DND-41 (cell line): ENCODE data around the gene SIRPA.

Experiments used
- ATAC-seq: fragments of 200-7000 bp; cut with Tn5 transposase; 3 replicates; pipeline ENCODE4 v1.9.1; 2021; ENCODE audit warnings: low read depth; ENCODE audit not compliant: insufficient read depth
- DNase-seq: peaks from one replicate; pipeline ENCODE4 v3.0.0-alpha.2; 2020
- H2AFZ ChIP-seq: 2 replicates; pipeline ENCODE4 v1.6.0; 2012; ENCODE audit warnings: low read depth, low read length
- H3K27ac ChIP-seq: 2 replicates; pipeline ENCODE4 v1.5.1; 2012; ENCODE audit warnings: low read length, inconsistent platforms
- H3K27me3 ChIP-seq: fragments of 200-600 bp; sonication (generic); 2 replicates; pipeline ENCODE4 v1.6.0; 2012; ENCODE audit warnings: low read length, mild to moderate bottlenecking, inconsistent platforms; ENCODE audit not compliant: insufficient read depth, poor library complexity
- H3K36me3 ChIP-seq: 2 replicates; pipeline ENCODE4 v1.5.1; 2012; ENCODE audit warnings: low read length, inconsistent platforms; ENCODE audit not compliant: insufficient read depth
- H3K4me1 ChIP-seq: 2 replicates; pipeline ENCODE4 v1.5.1; 2012; ENCODE audit warnings: mild to moderate bottlenecking, low read length; ENCODE audit not compliant: insufficient read depth
- H3K4me2 ChIP-seq: 2 replicates; pipeline ENCODE4 v1.6.0; 2012; ENCODE audit warnings: mild to moderate bottlenecking, moderate library complexity, low read length, inconsistent platforms; ENCODE audit not compliant: insufficient read depth
- H3K4me3 ChIP-seq, 2 experiments: fragments of 200-600 bp in 1 of 2; shearing (Covaris generic) in 1 of 2; 2 replicates each; pipeline ENCODE4 v1.5.1; 2012 to 2016; ENCODE audit warnings: inconsistent platforms in 2 of 2, low read length in 2 of 2, mild to moderate bottlenecking in 2 of 2, low read depth in 1 of 2, moderate library complexity in 1 of 2
- H3K79me2 ChIP-seq: 2 replicates; pipeline ENCODE4 v1.6.0; 2012; ENCODE audit warnings: low read length, inconsistent platforms; ENCODE audit not compliant: insufficient read depth
- H3K9ac ChIP-seq: 2 replicates; pipeline ENCODE4 v1.6.0; 2012; ENCODE audit warnings: low read depth, mild to moderate bottlenecking, inconsistent platforms, low read length, moderate library complexity
- H3K9me3 ChIP-seq: 2 replicates; pipeline ENCODE4 v1.5.1; 2012; ENCODE audit warnings: low read length, moderate library complexity, mild to moderate bottlenecking, inconsistent platforms; ENCODE audit not compliant: insufficient read depth, severe bottlenecking
- H4K20me1 ChIP-seq: 2 replicates; pipeline ENCODE4 v1.6.0; 2012; ENCODE audit warnings: low read length; ENCODE audit not compliant: insufficient read depth
- EZH2 ChIP-seq: IDR thresholded peaks from 3 replicates; pipeline ENCODE4 v1.6.1; 2012; ENCODE audit warnings: borderline replicate concordance, low read depth, mild to moderate bottlenecking, moderate library complexity, low read length, inconsistent platforms; ENCODE audit not compliant: severe bottlenecking
- TF ChIP-seq, protein P1 (sequence below): IDR thresholded peaks from 2 replicates; pipeline ENCODE4 v1.5.1; 2012; ENCODE audit warnings: borderline replicate concordance, low read length, moderate library complexity, mild to moderate bottlenecking; ENCODE audit not compliant: poor library complexity, severe bottlenecking; ENCODE audit errors: extremely low read depth

SIRPA gene

DNA sequence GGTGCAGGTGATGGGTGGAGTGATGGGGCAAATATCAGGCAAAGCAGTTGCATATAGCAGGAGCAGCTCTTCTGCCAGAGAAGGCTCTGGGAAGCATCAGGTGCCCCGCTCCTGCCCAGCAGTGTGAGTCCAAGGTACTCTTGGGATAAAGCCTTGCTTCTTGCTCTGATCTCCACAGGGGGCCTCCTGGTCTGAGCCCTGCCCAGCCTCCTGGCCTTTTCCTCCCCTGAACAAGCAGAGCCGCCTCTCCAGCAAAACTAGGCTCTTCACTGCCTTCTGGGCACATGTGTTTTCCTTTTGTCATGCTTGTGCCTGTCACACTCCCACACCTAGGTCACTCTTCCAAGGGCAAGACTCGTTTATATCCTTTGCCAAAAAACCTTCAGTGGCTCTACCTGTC is 34.3 kb downstream of the SIRPA start:
- Histone ChIP-seq H3K9me3 (no peaks in the 10 kb centered on the region), H3K4me1 (no peaks in the 10 kb centered on the region), H3K4me3 (no peak overlapping the region), H3K36me3 (no peaks in the 10 kb centered on the region), H3K79me2 (no peaks in the 10 kb centered on the region), H3K4me2 (no peak overlapping the region), H3K27me3 (peaks cover 18% of the 10 kb centered on the region), H3K27ac (no peak overlapping the region), H3K9ac (no peak overlapping the region), H2AFZ (no peak overlapping the region), H4K20me1 (peaks cover 6% of the 10 kb centered on the region; the same call in 1 of the 2 replicates)
- TF ChIP-seq, protein P1, sequence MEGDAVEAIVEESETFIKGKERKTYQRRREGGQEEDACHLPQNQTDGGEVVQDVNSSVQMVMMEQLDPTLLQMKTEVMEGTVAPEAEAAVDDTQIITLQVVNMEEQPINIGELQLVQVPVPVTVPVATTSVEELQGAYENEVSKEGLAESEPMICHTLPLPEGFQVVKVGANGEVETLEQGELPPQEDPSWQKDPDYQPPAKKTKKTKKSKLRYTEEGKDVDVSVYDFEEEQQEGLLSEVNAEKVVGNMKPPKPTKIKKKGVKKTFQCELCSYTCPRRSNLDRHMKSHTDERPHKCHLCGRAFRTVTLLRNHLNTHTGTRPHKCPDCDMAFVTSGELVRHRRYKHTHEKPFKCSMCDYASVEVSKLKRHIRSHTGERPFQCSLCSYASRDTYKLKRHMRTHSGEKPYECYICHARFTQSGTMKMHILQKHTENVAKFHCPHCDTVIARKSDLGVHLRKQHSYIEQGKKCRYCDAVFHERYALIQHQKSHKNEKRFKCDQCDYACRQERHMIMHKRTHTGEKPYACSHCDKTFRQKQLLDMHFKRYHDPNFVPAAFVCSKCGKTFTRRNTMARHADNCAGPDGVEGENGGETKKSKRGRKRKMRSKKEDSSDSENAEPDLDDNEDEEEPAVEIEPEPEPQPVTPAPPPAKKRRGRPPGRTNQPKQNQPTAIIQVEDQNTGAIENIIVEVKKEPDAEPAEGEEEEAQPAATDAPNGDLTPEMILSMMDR: no peak
- ATAC-seq (no peak), DNase-seq (no peak)

DNA sequence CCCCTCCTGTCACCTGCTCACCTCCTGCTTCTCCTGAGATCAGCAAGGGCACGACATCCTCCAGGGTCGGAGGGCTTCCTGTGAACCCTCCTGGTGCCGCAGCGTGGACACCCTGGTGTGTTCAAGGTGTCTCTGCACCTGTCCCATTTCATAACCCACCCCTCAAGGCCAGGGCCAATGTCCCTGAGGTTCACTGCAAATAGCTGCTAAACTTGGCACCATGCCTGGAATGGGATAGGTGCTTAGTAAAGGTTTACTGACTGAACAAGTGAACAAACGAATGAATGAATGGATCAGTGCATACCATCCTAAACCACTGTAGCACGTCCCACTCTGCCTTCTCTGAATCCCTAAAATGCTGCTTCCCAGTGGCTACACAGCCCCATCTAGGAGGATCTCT is 35.0 kb downstream of the SIRPA start:
- no peak overlapping the region for H3K9ac ChIP-seq

DNA sequence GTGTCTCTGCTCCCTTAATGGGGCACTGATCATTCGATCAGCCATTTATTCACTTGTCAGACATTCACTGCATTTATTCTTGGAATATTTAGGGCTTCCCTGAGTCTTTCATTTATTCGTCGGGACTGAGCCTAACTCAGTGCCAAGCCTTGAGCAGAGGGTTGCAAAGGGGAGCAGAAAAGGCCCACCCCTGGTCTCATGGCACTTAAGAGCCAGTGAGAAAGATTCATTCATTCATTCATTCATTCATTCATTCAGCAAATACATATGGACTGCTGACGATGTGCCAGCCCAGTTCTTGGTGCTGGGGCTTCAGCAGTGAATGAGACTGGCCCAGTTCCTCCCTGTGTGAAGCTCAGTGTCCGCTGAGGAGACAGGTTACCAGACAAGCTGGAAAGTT is 36.6 kb downstream of the SIRPA start:
- Histone ChIP-seq H3K4me3 (no peak overlapping the region), H3K9ac (no peak overlapping the region), H2AFZ (no peak overlapping the region), H3K4me2 (no peak overlapping the region), H4K20me1 (peaks cover 10% of the 10 kb centered on the region), H3K36me3 (no peaks in the 10 kb centered on the region), H3K79me2 (no peaks in the 10 kb centered on the region), H3K27ac (no peak overlapping the region), H3K27me3 (peaks cover 18% of the 10 kb centered on the region), H3K9me3 (no peaks in the 10 kb centered on the region), H3K4me1 (no peaks in the 10 kb centered on the region)
- no peak for TF ChIP-seq EZH2
- TF ChIP-seq, protein P1: no peak
- ATAC-seq (no peak), DNase-seq (no peak)

More for the DNA sequence above, 35.0 kb downstream of the SIRPA start:
- H3K79me2 ChIP-seq: no peaks in the 10 kb centered on the region
- no peaks in the 10 kb centered on the region for H3K4me1 ChIP-seq
- no peaks in the 10 kb centered on the region for H3K9me3 ChIP-seq
- H3K4me2 ChIP-seq: no peak overlapping the region
- ATAC-seq (no peak), DNase-seq (no peak)
- peaks cover 13% of the 10 kb centered on the region for H4K20me1 ChIP-seq
- H2AFZ ChIP-seq: no peak overlapping the region
- H3K36me3 ChIP-seq: no peaks in the 10 kb centered on the region
- H3K4me3 ChIP-seq: no peak overlapping the region
- no peak overlapping the region for H3K27ac ChIP-seq
- H3K27me3 ChIP-seq: peaks cover 18% of the 10 kb centered on the region
- TF ChIP-seq, protein P1: no peak
- TF ChIP-seq EZH2: no peak

DNA sequence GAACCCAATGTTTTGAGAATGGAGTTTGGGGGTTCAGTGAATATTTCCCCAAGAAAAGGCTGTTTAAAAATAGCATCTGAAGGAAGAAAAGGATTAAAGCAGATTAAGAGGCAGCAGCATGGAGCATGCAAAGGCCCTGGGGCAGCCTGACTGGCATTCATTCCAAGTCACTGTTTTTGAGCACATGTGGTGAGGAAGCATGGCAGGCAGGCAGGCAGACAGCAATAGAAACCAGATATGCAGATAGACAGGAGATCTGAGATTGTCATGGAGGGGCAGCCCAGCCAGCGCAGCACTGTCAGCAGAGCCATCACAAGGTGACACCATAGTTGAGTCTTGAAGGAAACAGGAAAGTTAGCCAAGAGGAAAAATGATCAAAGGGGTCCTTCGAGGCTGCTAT is 37.8 kb downstream of the SIRPA start:
- H3K9ac ChIP-seq: no peak overlapping the region
- no peaks in the 10 kb centered on the region for H3K36me3 ChIP-seq
- no peaks in the 10 kb centered on the region for H3K79me2 ChIP-seq
- H3K4me2 ChIP-seq: no peak overlapping the region
- H3K9me3 ChIP-seq: no peaks in the 10 kb centered on the region
- no peak for ATAC-seq
- no peak overlapping the region for H3K4me3 ChIP-seq
- DNase-seq: no peak
- no peak overlapping the region for H3K27ac ChIP-seq
- H3K27me3 ChIP-seq: peaks cover 18% of the 10 kb centered on the region
- no peak for TF ChIP-seq EZH2
- TF ChIP-seq, protein P1: no peak
- no peak overlapping the region for H2AFZ ChIP-seq
- H4K20me1 ChIP-seq: peaks cover 10% of the 10 kb centered on the region
- H3K4me1 ChIP-seq: no peaks in the 10 kb centered on the region
